ENCODE data around the gene CTIF.

DNA sequence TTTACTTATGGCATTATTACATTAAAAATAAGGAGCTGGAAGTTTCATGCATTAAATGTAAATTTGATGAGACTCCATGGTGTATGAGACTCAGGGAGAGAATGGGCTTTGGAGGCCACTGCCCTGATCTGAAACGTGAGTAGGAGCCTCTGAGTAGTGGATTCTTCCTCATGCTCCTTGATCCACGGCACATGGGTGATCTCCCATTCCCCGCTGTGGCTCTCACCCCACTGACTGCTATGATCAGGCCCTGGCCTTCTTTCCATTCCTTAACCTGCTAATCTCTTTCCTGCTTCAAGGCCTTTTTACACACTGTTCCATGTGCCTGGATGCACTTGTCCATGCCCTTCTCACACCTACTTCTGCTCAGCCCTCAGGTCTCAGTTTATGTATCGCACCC, 343.5 kb downstream of the CTIF start:
- TF ChIP-seq, protein P1, sequence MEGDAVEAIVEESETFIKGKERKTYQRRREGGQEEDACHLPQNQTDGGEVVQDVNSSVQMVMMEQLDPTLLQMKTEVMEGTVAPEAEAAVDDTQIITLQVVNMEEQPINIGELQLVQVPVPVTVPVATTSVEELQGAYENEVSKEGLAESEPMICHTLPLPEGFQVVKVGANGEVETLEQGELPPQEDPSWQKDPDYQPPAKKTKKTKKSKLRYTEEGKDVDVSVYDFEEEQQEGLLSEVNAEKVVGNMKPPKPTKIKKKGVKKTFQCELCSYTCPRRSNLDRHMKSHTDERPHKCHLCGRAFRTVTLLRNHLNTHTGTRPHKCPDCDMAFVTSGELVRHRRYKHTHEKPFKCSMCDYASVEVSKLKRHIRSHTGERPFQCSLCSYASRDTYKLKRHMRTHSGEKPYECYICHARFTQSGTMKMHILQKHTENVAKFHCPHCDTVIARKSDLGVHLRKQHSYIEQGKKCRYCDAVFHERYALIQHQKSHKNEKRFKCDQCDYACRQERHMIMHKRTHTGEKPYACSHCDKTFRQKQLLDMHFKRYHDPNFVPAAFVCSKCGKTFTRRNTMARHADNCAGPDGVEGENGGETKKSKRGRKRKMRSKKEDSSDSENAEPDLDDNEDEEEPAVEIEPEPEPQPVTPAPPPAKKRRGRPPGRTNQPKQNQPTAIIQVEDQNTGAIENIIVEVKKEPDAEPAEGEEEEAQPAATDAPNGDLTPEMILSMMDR (IDR thresholded peaks at IDR 0.05): no peak
- TF ChIP-seq POLR2AphosphoS5 (IDR thresholded peaks at IDR 0.05) (no peak), POLR2A (IDR thresholded peaks at IDR 0.05) (no peak), EP300 (IDR thresholded peaks at IDR 0.05) (no peak)
